GM19395 (cell line): ENCODE measurements around the gene UNC13B.

ENCODE experiments used
- ATAC-seq: cut with Tn5 transposase; IDR thresholded peaks from one replicate; pipeline ENCODE4 v1.9.1; 2021; ENCODE audit warnings: mild to moderate bottlenecking, moderate library complexity; ENCODE audit not compliant: unreplicated experiment

Gene UNC13B

DNA sequence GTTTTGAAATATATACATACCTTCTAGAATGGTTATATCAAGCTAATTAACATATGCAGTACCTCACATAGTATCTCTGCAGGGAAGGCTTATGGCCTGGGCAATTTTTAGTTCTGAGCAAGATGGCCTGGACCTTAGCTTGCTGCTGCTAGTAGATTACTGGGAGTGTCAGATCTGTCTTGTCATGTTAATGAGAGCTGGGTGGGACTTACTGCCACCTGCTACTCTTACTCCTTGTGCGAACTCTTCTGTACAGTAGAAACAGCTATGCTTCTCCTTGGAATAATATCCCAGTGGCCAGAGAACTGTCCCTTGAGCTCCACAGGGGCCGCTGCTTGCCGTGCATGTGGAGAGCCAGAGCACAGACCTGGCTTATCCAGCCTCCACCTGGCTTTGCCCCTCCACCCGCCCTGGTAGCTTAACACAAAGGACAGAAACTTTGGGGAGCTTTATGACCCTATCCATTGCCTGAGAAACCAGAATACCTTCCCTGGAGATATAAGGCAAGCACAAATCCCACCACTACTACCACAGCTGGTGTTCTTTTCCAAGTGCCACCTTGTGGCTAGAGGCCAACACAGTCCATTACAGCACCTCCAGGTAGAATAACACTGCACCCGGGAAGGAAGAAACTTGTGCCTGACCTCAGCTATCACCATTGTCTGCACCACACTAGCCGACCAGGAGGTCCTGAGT, 253.7 kb downstream of the UNC13B start:
- no peak for ATAC-seq

DNA sequence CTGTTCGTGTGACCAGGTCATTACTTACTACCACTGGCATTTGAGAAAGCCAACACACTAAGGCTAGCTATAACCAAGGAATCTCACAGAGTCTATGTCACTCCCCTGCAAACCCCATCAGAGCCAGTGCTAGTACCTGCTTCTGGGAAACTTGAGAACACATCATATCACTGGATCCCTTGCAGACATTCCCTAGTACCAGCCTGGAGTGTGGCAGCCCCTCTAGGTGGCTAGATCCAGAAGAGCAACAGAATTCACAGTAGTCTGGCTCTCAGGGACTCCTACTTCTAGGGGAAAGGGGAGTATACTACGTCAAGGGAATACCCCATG, 254.3 kb downstream of the UNC13B start:
- ATAC-seq: no peak

DNA sequence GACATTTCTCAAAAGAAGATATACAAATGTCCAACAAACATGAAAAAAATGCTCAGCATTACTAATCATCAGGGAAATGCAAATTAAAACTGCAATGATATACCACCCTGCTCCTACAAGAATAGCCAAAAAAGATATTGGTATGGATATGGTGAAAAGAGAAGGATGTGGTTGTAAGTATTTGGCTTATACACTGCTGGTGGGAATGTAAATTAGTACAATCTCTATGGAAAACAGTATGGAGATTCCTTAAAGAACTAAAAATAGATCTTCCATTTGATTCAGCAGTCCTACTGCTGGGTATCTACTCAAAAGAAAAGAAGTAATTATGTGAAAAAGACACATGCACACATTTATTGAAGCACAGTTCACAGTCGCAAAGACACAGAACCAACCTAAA, 260.5 kb downstream of the UNC13B start:
- ATAC-seq: no peak

DNA sequence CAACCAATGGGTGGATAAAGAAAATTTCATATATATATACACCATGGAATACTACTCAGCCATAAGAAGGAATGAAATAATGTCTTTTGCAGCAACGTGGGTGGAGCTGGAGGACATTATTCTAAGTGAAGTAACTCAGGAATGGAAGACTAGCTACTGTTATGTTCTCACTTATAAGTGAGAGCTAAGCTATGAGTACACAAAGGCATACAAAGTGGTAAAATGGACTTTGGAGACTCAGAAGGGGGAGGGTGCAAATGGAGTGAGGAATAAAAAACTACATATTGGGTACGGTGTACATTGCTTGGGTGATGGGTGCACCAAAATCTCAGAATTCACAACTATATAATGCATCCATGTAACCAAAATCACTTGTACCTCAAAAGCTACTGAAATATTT, 260.9 kb downstream of the UNC13B start:
- no peak for ATAC-seq

DNA sequence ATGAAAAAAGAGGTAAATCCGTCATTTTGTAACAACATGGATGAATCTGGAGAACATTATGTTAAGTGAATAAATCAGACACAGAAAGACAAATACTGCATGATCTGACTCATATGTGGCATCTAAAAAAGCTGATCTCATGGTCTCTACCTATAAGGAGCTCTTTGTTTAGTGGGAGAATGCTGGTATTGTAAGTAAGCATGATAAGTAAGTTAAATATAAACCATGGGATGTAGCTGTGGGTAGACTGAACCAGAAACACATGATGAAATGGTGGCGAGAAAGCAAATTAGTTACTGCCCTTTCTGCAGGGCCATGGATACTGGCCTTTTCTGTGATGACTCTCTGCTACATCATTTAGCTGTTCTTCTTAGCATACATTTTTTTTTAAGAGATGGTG, 261.7 kb downstream of the UNC13B start:
- ATAC-seq: no peak

DNA sequence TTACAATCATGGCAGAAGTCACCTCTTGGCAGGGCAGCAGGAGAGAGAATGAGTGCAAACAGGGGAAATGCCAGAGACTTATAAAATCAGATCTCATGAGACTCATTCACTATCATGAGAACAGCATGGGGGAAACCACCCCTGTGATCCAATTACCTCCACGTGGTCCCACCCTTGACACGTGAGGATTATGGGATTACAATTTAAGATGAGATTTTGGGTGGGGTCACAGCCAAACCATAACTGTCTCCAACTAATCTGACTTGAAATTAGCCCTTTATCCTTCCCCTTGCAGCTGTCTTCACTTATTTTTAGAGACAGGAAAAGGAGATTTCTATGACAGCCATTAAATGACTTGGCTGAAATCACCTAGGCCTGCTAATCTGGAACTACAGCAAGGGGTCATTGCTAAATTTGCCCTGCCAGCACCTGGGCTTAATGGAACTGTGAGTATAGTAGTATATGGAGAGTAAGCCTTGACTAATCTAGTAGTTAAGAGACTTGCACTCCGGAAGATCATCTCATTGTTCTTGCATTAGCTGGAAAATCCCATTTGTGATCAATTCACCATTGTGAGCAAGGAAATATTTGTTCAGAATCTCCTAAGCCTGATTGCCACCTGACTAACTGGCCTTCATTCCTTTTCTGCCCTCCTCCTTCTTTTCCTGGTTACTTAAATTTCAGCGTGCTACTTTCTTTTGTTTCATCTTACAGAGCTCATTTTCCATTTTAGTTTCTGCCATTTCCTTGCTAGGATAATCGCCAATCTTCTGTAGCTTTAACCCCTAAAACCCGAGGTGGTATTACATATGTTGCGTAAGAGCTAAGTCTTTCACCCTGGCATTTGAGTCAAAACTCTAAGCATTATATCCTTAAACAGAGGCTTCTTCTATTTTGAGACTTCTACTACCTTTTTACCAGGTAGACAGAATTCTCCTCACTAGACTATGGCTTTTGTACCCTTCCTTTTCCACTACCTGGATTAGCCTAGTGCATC, 262.8 kb downstream of the UNC13B start:
- no peak for ATAC-seq

DNA sequence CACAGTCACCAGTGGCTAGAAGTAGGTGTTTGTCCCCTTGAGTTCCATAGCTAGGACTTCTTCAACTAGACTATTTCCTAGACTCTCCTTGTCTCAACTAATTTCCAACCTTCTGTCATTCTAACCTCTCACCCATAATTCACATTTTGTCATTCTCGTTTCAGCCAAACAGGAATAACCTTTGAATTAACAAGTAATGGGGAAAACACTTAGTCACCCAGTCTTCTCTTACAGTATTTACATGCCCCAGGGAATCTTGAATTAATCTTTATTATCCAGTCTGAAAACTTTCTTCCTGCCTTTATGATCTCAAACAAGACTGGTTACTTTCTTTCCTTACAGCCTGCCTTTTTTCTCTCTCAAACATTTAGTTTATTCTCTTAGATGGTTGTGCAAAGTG, 264.8 kb downstream of the UNC13B start:
- no peak for ATAC-seq

DNA sequence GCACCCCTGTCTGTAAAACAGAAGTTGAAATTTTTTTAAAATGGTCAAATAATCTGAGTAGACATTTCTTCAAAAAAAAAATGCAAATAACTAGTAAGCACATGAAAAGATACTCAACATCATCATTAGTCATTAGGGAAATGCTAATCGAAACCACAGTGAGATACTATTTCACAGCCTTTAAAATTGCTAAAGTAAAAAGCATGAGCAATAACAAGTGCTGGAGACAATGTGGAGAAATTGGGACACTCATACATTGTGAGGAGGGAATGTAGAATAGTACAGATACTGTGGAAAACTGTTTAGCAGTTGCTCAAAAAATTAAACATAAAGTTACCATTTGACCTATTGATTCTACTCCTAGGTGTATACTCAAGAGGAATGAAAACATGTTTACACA, 269.7 kb downstream of the UNC13B start:
- no peak for ATAC-seq

DNA sequence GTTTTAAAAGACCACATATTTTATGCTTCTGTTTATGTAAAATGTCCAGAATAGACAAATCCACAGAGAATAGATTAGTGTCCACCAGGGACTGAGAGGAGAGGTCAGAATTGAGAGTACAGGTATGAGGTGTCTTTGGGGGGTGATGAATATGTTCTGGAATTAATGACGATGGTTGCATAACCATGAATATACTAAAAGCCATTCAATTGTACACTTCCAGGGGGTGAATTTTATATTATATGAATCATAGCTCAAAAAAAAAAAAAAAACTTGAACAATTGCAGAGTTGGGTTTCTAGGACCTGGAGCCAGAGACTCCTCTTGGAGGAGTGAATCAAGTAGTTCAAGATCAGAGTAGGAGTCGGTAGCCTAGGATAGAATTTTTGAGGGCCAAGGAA, 270.3 kb downstream of the UNC13B start:
- no peak for ATAC-seq

DNA sequence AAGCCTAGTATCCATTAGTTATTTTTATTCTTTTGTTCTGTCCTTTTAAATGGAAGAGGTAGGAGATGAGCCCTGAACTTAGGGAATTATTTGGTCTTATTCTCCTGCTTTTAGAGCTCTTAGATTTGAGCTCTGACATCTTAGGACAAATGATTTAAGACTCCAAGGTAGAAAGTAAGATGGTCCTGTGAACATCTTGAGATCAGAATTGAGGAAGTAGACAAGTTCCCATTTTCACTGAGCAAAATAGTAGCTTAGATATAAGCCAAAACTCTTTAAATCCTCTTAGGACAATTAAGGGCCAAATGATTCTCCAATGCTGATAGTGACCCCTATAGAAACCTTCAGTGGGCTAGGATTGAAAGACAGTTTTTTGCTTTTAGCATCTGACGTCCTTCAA, 275.1 kb downstream of the UNC13B start:
- no peak for ATAC-seq

DNA sequence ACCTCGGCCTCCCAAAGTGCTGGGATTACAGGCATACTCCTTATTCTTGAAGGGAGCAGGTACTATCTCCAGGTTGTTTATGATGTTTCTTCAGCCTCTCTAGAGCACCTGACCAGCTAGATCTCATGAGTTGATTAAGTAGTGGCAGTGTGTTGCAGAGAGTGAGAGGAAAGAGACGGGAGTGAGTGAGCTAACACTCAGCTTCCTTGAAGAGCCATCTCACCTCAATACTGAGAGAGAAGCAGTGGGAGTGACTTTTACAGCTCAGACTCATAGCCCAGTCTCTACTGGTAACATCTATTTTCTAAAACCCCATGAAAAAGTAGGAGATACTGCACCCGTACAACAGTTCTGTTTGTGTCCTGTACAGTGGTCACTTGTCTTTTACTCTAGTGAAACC, 284.2 kb downstream of the UNC13B start:
- ATAC-seq: no peak

DNA sequence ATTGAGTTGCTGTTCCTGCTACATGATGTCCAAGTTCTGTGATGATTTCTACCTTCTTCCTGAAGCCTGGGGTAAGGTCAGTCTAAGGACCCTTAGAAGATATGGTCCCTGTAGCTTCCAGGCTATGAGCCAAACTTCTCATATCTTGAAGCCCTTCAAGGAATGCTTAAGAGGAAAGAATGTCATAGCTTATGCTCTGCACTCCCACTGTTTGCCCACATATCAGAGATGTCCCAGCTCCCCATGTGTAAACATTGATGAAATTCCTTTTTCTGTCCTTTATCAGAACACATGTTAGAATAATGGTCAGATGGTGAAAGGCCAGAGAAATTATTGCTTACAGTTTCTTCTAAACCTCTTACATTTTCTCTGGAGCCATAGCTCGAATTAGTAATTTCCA, 286.7 kb downstream of the UNC13B start:
- ATAC-seq: no peak

DNA sequence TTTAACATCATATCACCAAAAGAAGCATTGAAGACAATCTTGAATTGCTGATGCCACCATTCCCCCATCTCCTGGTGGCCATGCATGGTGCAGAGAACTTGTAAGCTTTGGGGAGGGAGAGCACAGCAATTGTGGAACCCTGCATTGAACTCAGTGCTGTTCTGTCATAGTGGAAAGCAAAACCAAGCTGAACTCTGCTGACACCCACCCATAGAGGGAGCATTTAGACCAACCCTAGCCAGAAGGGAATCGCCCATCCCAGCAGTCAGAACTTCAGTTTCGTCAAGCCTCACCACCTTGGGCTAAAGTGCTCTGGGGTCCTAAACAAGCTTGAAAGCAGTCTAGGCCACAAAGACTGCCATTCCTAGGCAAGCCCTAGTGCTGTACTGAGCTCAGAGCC, 290.7 kb downstream of the UNC13B start:
- ATAC-seq: no peak

DNA sequence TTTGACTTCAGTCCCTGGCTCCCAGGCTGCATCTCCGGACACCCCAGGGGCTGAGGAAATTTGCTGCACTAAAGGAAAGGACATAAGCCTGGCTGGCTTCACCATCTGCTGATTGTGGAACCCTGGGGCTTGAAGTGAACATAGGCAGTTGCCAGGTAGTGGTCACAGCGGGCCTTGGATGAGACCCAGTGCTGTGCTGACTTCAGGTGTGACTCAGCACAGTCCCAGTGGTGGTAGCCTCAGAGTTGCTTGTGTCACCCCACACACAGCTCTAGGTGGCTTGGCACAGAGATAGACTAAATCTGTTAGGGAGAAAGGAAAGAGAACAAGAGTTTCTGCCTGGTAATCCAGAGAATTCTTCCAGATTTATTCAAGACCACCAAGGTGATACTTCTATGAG, 292.0 kb downstream of the UNC13B start:
- no peak for ATAC-seq
